GM12878 (cell line): ENCODE data around the gene TTC16. TPM values are rescaled to one million over a fixed set of nuclear protein-coding genes. Genes with fewer than 3 reads are reported as not detected.
A peak's percentile ranks its signal among the peaks of the same experiment; 100 is the strongest.

Experiments
- EED ChIP-seq: sonication (generic); IDR thresholded peaks from 2 replicates; pipeline ENCODE4 v1.6.1; 2016; ENCODE audit warnings: antibody characterized with exemption, low read depth
- FOS ChIP-seq: IDR thresholded peaks from 3 replicates; pipeline ENCODE4 v1.6.1; 2011; ENCODE audit warnings: borderline replicate concordance; ENCODE audit not compliant: insufficient read length; ENCODE audit errors: extremely low read depth
- IKZF1 ChIP-seq: fragments of 450-650 bp; conservative IDR thresholded peaks from 2 replicates; pipeline ENCODE4 v1.6.1; 2017; ENCODE audit warnings: antibody characterized with exemption, mild to moderate bottlenecking
- MEF2A ChIP-seq: IDR thresholded peaks from 2 replicates; pipeline ENCODE4 v1.6.1; 2011; ENCODE audit warnings: low read depth, mild to moderate bottlenecking, low read length, moderate library complexity; ENCODE audit not compliant: insufficient read depth
- NBN ChIP-seq: fragments of 450-650 bp; IDR thresholded peaks from 2 replicates; pipeline ENCODE4 v1.6.1; 2016
- NR2C1 ChIP-seq: fragments of 450-650 bp; IDR thresholded peaks from 2 replicates; pipeline ENCODE4 v1.6.1; 2017; ENCODE audit warnings: antibody characterized with exemption, mild to moderate bottlenecking, moderate library complexity
- POU2F2 ChIP-seq: IDR thresholded peaks from 3 replicates; pipeline ENCODE4 v1.6.1; 2011; ENCODE audit warnings: low read depth, mild to moderate bottlenecking, low read length, borderline replicate concordance
- RB1 ChIP-seq: fragments of 450-650 bp; formaldehyde crosslinking; IDR thresholded peaks from 2 replicates; pipeline ENCODE4 v1.6.1; 2017; ENCODE audit warnings: mild to moderate bottlenecking, borderline replicate concordance
- RCOR1 ChIP-seq: conservative IDR thresholded peaks from 2 replicates; pipeline ENCODE4 v1.6.1; 2012; ENCODE audit warnings: low read depth, low read length, improper control_type of control experiment
- STAT3 ChIP-seq: IDR thresholded peaks from 2 replicates; pipeline ENCODE4 v1.6.1; 2011; ENCODE audit warnings: low read depth, low read length, improper control_type of control experiment
- TAF1 ChIP-seq: IDR thresholded peaks from 2 replicates; pipeline ENCODE4 v1.6.1; 2011; ENCODE audit warnings: mild to moderate bottlenecking, low read depth, low read length, borderline replicate concordance
- TBL1XR1 ChIP-seq: IDR thresholded peaks from 2 replicates; pipeline ENCODE4 v1.6.1; 2012; ENCODE audit warnings: low read depth, low read length, improper control_type of control experiment
- polyA plus RNA-seq, 11 experiments: library from polyadenylated mRNA; depleted of rRNA in 4 of 11; unstranded in 6 of 11; stranded (reverse) in 5 of 11; fragments of >200 nt; fragmentation: Nextera tagmentation in 4 of 11; fragmentation: Illumina TruSeq in 1 of 11; extraction: Ambion mirVana in 4 of 11; extraction: Trizol in 1 of 11; gene quantifications; 1 replicate in 1 of 11; 2 replicates in 10 of 11; pipeline versions ENCODE4 v1.2.1 to v1.2.3, GENCODE V29; 2011 to 2016; ENCODE audit warnings: inconsistent platforms in 2 of 11, missing spikeins in 2 of 11, low read depth in 1 of 11
- total RNA-seq, 4 experiments: library from RNA; depleted of rRNA in 3 of 4; stranded (reverse); fragments of >200 nt in 3 of 4; fragmentation: Illumina TruSeq in 1 of 4; extraction: Trizol in 1 of 4; gene quantifications; 2 replicates each; pipeline versions ENCODE4 v1.2.1 to v1.2.3, GENCODE V29; 2013 to 2021
- TF ChIP-seq, protein P1 (sequence below): IDR thresholded peaks from 2 replicates; pipeline ENCODE4 v1.6.1; 2012; ENCODE audit warnings: low read length, inconsistent platforms
- TF ChIP-seq, protein P2 (sequence below): fragments of 450-650 bp; IDR thresholded peaks from 2 replicates; pipeline ENCODE4 v1.6.1; 2016; ENCODE audit warnings: mild to moderate bottlenecking, moderate library complexity, borderline replicate concordance
- TF ChIP-seq, protein P3 (sequence below): fragments of 450-650 bp; formaldehyde crosslinking; IDR thresholded peaks from 2 replicates; pipeline ENCODE4 v1.5.0; 2022; ENCODE audit warnings: mild to moderate bottlenecking, missing genetic modification characterization
- TF ChIP-seq, protein P4 (sequence below): fragments of 450-650 bp; formaldehyde crosslinking; IDR thresholded peaks from 2 replicates; pipeline ENCODE4 v1.4.0; 2020; ENCODE audit warnings: mild to moderate bottlenecking, moderate library complexity

TTC16 gene
- total and polyA plus RNA-seq, 10 of the 15 experiments (the other 5 are each of a cell fraction or from before 2014, with no cell fraction given) = 0.03 TPM; not detected in 9

DNA sequence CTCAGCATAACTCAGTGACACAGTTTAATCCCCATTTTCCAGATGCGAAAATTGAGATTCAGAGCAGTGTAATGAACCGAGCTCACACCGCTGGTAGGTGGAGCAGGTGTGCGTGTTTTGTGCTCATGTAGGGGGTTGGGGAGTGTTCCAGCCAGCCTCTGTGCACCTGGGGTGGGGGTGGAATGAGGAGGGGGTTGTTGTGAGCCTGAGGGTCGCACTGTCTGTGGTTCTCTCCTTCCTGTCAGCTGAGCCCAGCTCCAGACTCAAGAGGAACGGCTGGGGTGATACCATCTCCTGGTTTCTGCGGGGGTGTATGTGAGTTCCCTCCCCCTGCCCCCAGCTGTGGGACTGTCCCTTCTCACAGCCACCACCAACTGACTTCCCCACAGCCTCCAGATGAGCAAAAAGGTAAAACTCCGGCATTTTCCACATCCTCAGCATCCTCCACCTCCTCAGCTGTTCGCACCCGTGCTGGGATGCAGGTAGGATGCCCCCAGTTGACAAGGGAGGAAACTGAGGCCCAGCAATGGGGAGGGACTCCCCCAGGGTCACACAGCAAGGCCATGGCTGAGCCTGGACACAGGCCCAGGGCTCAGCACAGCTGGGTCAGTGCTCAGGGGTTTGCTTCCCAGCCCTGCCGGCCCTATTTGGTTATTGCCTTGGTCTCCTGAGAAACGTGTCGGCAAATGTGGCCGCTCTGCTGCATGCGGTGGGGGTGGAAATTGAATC, 60.5 kb downstream of the TTC16 start (continued):
- TF ChIP-seq POU2F2 (no peak), EED (peak; percentile 57; the same call in 1 of the 2 replicates), TBL1XR1 (peak; percentile 49; the same call in 1 of the 2 replicates), NR2C1 (no peak), RB1 (no peak), FOS (no peak), IKZF1 (peak; percentile 62), TAF1 (peak; percentile 51; the same call in 1 of the 2 replicates), STAT3 (no peak), MEF2A (no peak), NBN (peak; percentile 37; the same call in 1 of the 2 replicates), RCOR1 (0 out of 2 replicates have a peak, but pooled peaks have one; percentile 75)
- TF ChIP-seq, protein P1, sequence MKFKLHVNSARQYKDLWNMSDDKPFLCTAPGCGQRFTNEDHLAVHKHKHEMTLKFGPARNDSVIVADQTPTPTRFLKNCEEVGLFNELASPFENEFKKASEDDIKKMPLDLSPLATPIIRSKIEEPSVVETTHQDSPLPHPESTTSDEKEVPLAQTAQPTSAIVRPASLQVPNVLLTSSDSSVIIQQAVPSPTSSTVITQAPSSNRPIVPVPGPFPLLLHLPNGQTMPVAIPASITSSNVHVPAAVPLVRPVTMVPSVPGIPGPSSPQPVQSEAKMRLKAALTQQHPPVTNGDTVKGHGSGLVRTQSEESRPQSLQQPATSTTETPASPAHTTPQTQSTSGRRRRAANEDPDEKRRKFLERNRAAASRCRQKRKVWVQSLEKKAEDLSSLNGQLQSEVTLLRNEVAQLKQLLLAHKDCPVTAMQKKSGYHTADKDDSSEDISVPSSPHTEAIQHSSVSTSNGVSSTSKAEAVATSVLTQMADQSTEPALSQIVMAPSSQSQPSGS = no peak
- TF ChIP-seq, protein P2, sequence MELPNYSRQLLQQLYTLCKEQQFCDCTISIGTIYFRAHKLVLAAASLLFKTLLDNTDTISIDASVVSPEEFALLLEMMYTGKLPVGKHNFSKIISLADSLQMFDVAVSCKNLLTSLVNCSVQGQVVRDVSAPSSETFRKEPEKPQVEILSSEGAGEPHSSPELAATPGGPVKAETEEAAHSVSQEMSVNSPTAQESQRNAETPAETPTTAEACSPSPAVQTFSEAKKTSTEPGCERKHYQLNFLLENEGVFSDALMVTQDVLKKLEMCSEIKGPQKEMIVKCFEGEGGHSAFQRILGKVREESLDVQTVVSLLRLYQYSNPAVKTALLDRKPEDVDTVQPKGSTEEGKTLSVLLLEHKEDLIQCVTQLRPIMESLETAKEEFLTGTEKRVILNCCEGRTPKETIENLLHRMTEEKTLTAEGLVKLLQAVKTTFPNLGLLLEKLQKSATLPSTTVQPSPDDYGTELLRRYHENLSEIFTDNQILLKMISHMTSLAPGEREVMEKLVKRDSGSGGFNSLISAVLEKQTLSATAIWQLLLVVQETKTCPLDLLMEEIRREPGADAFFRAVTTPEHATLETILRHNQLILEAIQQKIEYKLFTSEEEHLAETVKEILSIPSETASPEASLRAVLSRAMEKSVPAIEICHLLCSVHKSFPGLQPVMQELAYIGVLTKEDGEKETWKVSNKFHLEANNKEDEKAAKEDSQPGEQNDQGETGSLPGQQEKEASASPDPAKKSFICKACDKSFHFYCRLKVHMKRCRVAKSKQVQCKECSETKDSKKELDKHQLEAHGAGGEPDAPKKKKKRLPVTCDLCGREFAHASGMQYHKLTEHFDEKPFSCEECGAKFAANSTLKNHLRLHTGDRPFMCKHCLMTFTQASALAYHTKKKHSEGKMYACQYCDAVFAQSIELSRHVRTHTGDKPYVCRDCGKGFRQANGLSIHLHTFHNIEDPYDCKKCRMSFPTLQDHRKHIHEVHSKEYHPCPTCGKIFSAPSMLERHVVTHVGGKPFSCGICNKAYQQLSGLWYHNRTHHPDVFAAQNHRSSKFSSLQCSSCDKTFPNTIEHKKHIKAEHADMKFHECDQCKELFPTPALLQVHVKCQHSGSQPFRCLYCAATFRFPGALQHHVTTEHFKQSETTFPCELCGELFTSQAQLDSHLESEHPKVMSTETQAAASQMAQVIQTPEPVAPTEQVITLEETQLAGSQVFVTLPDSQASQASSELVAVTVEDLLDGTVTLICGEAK = no peak
- TF ChIP-seq, protein P3, sequence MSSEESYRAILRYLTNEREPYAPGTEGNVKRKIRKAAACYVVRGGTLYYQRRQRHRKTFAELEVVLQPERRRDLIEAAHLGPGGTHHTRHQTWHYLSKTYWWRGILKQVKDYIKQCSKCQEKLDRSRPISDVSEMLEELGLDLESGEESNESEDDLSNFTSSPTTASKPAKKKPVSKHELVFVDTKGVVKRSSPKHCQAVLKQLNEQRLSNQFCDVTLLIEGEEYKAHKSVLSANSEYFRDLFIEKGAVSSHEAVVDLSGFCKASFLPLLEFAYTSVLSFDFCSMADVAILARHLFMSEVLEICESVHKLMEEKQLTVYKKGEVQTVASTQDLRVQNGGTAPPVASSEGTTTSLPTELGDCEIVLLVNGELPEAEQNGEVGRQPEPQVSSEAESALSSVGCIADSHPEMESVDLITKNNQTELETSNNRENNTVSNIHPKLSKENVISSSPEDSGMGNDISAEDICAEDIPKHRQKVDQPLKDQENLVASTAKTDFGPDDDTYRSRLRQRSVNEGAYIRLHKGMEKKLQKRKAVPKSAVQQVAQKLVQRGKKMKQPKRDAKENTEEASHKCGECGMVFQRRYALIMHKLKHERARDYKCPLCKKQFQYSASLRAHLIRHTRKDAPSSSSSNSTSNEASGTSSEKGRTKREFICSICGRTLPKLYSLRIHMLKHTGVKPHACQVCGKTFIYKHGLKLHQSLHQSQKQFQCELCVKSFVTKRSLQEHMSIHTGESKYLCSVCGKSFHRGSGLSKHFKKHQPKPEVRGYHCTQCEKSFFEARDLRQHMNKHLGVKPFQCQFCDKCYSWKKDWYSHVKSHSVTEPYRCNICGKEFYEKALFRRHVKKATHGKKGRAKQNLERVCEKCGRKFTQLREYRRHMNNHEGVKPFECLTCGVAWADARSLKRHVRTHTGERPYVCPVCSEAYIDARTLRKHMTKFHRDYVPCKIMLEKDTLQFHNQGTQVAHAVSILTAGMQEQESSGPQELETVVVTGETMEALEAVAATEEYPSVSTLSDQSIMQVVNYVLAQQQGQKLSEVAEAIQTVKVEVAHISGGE = no peak
- TF ChIP-seq, protein P4, sequence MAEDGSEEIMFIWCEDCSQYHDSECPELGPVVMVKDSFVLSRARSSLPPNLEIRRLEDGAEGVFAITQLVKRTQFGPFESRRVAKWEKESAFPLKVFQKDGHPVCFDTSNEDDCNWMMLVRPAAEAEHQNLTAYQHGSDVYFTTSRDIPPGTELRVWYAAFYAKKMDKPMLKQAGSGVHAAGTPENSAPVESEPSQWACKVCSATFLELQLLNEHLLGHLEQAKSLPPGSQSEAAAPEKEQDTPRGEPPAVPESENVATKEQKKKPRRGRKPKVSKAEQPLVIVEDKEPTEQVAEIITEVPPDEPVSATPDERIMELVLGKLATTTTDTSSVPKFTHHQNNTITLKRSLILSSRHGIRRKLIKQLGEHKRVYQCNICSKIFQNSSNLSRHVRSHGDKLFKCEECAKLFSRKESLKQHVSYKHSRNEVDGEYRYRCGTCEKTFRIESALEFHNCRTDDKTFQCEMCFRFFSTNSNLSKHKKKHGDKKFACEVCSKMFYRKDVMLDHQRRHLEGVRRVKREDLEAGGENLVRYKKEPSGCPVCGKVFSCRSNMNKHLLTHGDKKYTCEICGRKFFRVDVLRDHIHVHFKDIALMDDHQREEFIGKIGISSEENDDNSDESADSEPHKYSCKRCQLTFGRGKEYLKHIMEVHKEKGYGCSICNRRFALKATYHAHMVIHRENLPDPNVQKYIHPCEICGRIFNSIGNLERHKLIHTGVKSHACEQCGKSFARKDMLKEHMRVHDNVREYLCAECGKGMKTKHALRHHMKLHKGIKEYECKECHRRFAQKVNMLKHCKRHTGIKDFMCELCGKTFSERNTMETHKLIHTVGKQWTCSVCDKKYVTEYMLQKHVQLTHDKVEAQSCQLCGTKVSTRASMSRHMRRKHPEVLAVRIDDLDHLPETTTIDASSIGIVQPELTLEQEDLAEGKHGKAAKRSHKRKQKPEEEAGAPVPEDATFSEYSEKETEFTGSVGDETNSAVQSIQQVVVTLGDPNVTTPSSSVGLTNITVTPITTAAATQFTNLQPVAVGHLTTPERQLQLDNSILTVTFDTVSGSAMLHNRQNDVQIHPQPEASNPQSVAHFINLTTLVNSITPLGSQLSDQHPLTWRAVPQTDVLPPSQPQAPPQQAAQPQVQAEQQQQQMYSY (CRISPR knock-in tag) = no peak
